HUES6 (cell line): ENCODE measurements around the gene ROBO1.
"Not testable (repeated sequence)": the region's sequence is repeated elsewhere in the genome, so short reads cannot be mapped to it uniquely, and the experiment has no call there.

Source experiments
- H3K27ac ChIP-seq: 2 replicates; pipeline ENCODE4 v1.7.0; 2013; ENCODE audit warnings: low read depth, mild to moderate bottlenecking, low read length, inconsistent platforms
- H3K27me3 ChIP-seq: 2 replicates; pipeline ENCODE4 v1.6.1; 2013; ENCODE audit warnings: low read length; ENCODE audit not compliant: control insufficient read depth, insufficient read depth
- H3K36me3 ChIP-seq: 2 replicates; pipeline ENCODE4 v1.6.1; 2013; ENCODE audit warnings: low read length; ENCODE audit not compliant: control insufficient read depth, insufficient read depth
- H3K4me1 ChIP-seq: 2 replicates; pipeline ENCODE4 v1.6.1; 2013; ENCODE audit warnings: low read length; ENCODE audit not compliant: control insufficient read depth, insufficient read depth
- H3K4me3 ChIP-seq: 2 replicates; pipeline ENCODE4 v1.5.1; 2013; ENCODE audit warnings: low read depth, low read length
- H3K9ac ChIP-seq: one replicate; pipeline ENCODE4 v1.6.1; 2013; ENCODE audit warnings: mild to moderate bottlenecking, low read length
- H3K9me3 ChIP-seq: 2 replicates; pipeline ENCODE4 v1.6.1; 2013; ENCODE audit warnings: low read depth, low read length; ENCODE audit not compliant: control insufficient read depth, insufficient read depth

The ROBO1 gene

GRCh38 chr3:79358327-79358726 is 409.5 kb downstream of the ROBO1 start:
- H3K4me1 ChIP-seq, result no peaks in the 10 kb centered on the region
- H3K9me3 ChIP-seq, result no peaks in the 10 kb centered on the region
- no peaks in the 10 kb centered on the region for H3K36me3 ChIP-seq
- no peak overlapping the region for H3K4me3 ChIP-seq
- no peaks in the 10 kb centered on the region for H3K27me3 ChIP-seq
- no peak overlapping the region for H3K27ac ChIP-seq
- H3K9ac ChIP-seq, result no peak overlapping the region

GRCh38 chr3:79354179-79354688 is 413.6 kb downstream of the ROBO1 start:
- no peaks in the 10 kb centered on the region for H3K27me3 ChIP-seq
- H3K36me3 ChIP-seq, result no peaks in the 10 kb centered on the region
- no peaks in the 10 kb centered on the region for H3K4me1 ChIP-seq
- H3K4me3 ChIP-seq, result no peak overlapping the region
- H3K27ac ChIP-seq, result no peak overlapping the region
- H3K9ac ChIP-seq, result no peak overlapping the region
- no peaks in the 10 kb centered on the region for H3K9me3 ChIP-seq

- no peaks in the 10 kb centered on the region for H3K9me3 ChIP-seq
- no peak overlapping the region for H3K4me3 ChIP-seq
- H3K36me3 ChIP-seq, result no peaks in the 10 kb centered on the region
- no peaks in the 10 kb centered on the region for H3K4me1 ChIP-seq
- H3K27me3 ChIP-seq, result no peaks in the 10 kb centered on the region
- H3K27ac ChIP-seq, result no peak overlapping the region
- H3K9ac ChIP-seq, result no peak overlapping the region
Observed at GRCh38 chr3:79351699-79352098, 416.1 kb downstream of the ROBO1 start.

- Histone ChIP-seq H3K27ac (no peak overlapping the region), H3K27me3 (no peaks in the 10 kb centered on the region), H3K4me1 (no peaks in the 10 kb centered on the region), H3K9ac (no peak overlapping the region), H3K9me3 (no peaks in the 10 kb centered on the region), H3K4me3 (no peak overlapping the region), H3K36me3 (no peaks in the 10 kb centered on the region)
Observed at GRCh38 chr3:79344876-79345871, 422.6 kb downstream of the ROBO1 start.

- H3K27me3 ChIP-seq, result no peaks in the 10 kb centered on the region
- no peak overlapping the region for H3K9ac ChIP-seq
- no peak overlapping the region for H3K4me3 ChIP-seq
- peaks cover 5% of the 10 kb centered on the region; the same call in 1 of the 2 replicates for H3K9me3 ChIP-seq
- H3K4me1 ChIP-seq, result no peaks in the 10 kb centered on the region
- H3K27ac ChIP-seq, result no peak overlapping the region
- H3K36me3 ChIP-seq, result no peaks in the 10 kb centered on the region
Observed at GRCh38 chr3:79341961-79342360, 425.8 kb downstream of the ROBO1 start.

- peaks cover 20% of the 10 kb centered on the region for H3K9me3 ChIP-seq
- H3K4me1 ChIP-seq, result no peaks in the 10 kb centered on the region
- no peak overlapping the region for H3K4me3 ChIP-seq
- no peak overlapping the region for H3K27ac ChIP-seq
- H3K27me3 ChIP-seq, result no peaks in the 10 kb centered on the region
- no peaks in the 10 kb centered on the region for H3K36me3 ChIP-seq
- no peak overlapping the region for H3K9ac ChIP-seq
Observed at GRCh38 chr3:79339846-79340245, 428.0 kb downstream of the ROBO1 start.

GRCh38 chr3:79337798-79338197 is 430.0 kb downstream of the ROBO1 start:
- Histone ChIP-seq H3K27ac (no peak overlapping the region), H3K9ac (no peak overlapping the region), H3K36me3 (no peaks in the 10 kb centered on the region), H3K9me3 (peaks cover 20% of the 10 kb centered on the region), H3K4me3 (no peak overlapping the region), H3K4me1 (no peaks in the 10 kb centered on the region), H3K27me3 (no peaks in the 10 kb centered on the region)

- no peaks in the 10 kb centered on the region for H3K27me3 ChIP-seq
- no peak overlapping the region for H3K27ac ChIP-seq
- H3K4me3 ChIP-seq, result no peak overlapping the region
- no peak overlapping the region for H3K9ac ChIP-seq
- H3K9me3 ChIP-seq, result no peaks in the 10 kb centered on the region
- peaks cover 24% of the 10 kb centered on the region; the same call in 1 of the 2 replicates for H3K4me1 ChIP-seq
- H3K36me3 ChIP-seq, result no peaks in the 10 kb centered on the region
Observed at GRCh38 chr3:79329154-79329553, 438.6 kb downstream of the ROBO1 start.

- Histone ChIP-seq H3K4me3 (peak overlapping the region; percentile 8), H3K9me3 (no peaks in the 10 kb centered on the region), H3K9ac (peak overlapping the region; percentile 38), H3K36me3 (no peaks in the 10 kb centered on the region), H3K27me3 (no peaks in the 10 kb centered on the region), H3K27ac (peak overlapping the region; percentile 83), H3K4me1 (peaks cover 24% of the 10 kb centered on the region; the same call in 1 of the 2 replicates)
Observed at GRCh38 chr3:79326642-79327041, 441.2 kb downstream of the ROBO1 start.

- H3K27me3 ChIP-seq, H3K36me3 ChIP-seq, H3K9me3 ChIP-seq: not testable (repeated sequence)
- H3K9ac ChIP-seq, result peak overlapping the region; percentile 38
- peak overlapping the region; percentile 83 for H3K27ac ChIP-seq
- peak overlapping the region; percentile 8 for H3K4me3 ChIP-seq
- peaks cover 24% of the 10 kb centered on the region; the same call in 1 of the 2 replicates for H3K4me1 ChIP-seq
Observed at GRCh38 chr3:79325833-79326383, 441.9 kb downstream of the ROBO1 start.
